ENCODE data around the gene PEX6. TPM values are rescaled to one million over a fixed set of nuclear protein-coding genes. Genes with fewer than 3 reads are reported as not detected.

PEX6 gene
- total and polyA plus RNA-seq, 2 of the 13 experiments (the other 11 are each of a cell fraction or from before 2014, with no cell fraction given) = 5.1 to 6.7 TPM

GRCh38 chr6:42960243-42961019 lies 18.6 kb downstream of the PEX6 start, which contains the start of gene GNMT (continued):
- TF ChIP-seq ZNF136 (CRISPR knock-in tag; IDR thresholded peaks at IDR 0.05; ENCODE audit: low read depth) (peak; percentile 41; the same call in 1 of the 2 replicates), PITX1 (CRISPR knock-in tag; IDR thresholded peaks at IDR 0.05) (peak; percentile 80), ARID5B (CRISPR knock-in tag; IDR thresholded peaks at IDR 0.05) (peak; percentile 60; the same call in 1 of the 2 replicates), TRIM24 (CRISPR knock-in tag; IDR thresholded peaks at IDR 0.05) (no peak), GFI1 (CRISPR knock-in tag; IDR thresholded peaks at IDR 0.05; ENCODE audit: borderline replicate concordance) (peak; percentile 52; the same call in 1 of the 2 replicates), ZNF589 (CRISPR knock-in tag; conservative IDR thresholded peaks at IDR 0.05) (no peak; the same call in 1 of the 2 replicates), SYNCRIP (IDR thresholded peaks at IDR 0.05; ENCODE audit: insufficient read depth, low read depth, low read length) (no peak), ZBTB3 (CRISPR knock-in tag; IDR thresholded peaks at IDR 0.05; ENCODE audit: borderline replicate concordance, low read depth) (no peak), ELF3 (CRISPR knock-in tag; IDR thresholded peaks at IDR 0.05) (no peak), ZNF766 (CRISPR knock-in tag; IDR thresholded peaks at IDR 0.05; ENCODE audit: borderline replicate concordance) (0 out of 2 replicates have a peak, but pooled peaks have one; percentile 51), ZMAT3 (CRISPR knock-in tag; conservative IDR thresholded peaks at IDR 0.05) (peak; percentile 36; the same call in 1 of the 2 replicates), ZNF687 (CRISPR knock-in tag; IDR thresholded peaks at IDR 0.05) (peak; percentile 97)
- TF ChIP-seq, protein P1, sequence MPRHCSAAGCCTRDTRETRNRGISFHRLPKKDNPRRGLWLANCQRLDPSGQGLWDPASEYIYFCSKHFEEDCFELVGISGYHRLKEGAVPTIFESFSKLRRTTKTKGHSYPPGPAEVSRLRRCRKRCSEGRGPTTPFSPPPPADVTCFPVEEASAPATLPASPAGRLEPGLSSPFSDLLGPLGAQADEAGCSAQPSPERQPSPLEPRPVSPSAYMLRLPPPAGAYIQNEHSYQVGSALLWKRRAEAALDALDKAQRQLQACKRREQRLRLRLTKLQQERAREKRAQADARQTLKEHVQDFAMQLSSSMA (CRISPR knock-in tag; IDR thresholded peaks at IDR 0.05) = peak; percentile 23; the same call in 1 of the 2 replicates
- TF ChIP-seq, protein P2, sequence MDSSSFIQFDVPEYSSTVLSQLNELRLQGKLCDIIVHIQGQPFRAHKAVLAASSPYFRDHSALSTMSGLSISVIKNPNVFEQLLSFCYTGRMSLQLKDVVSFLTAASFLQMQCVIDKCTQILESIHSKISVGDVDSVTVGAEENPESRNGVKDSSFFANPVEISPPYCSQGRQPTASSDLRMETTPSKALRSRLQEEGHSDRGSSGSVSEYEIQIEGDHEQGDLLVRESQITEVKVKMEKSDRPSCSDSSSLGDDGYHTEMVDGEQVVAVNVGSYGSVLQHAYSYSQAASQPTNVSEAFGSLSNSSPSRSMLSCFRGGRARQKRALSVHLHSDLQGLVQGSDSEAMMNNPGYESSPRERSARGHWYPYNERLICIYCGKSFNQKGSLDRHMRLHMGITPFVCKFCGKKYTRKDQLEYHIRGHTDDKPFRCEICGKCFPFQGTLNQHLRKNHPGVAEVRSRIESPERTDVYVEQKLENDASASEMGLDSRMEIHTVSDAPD (CRISPR knock-in tag; IDR thresholded peaks at IDR 0.05) = no peak; the same call in 1 of the 2 replicates
- TF ChIP-seq, protein P3, sequence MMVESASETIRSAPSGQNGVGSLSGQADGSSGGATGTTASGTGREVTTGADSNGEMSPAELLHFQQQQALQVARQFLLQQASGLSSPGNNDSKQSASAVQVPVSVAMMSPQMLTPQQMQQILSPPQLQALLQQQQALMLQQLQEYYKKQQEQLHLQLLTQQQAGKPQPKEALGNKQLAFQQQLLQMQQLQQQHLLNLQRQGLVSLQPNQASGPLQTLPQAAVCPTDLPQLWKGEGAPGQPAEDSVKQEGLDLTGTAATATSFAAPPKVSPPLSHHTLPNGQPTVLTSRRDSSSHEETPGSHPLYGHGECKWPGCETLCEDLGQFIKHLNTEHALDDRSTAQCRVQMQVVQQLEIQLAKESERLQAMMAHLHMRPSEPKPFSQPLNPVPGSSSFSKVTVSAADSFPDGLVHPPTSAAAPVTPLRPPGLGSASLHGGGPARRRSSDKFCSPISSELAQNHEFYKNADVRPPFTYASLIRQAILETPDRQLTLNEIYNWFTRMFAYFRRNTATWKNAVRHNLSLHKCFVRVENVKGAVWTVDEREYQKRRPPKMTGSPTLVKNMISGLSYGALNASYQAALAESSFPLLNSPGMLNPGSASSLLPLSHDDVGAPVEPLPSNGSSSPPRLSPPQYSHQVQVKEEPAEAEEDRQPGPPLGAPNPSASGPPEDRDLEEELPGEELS (CRISPR knock-in tag; IDR thresholded peaks at IDR 0.05) = no peak

Data from HepG2 (cell line).